Measurements from ENCODE around the gene ATL2.
"Not testable (repeated sequence)": the region's sequence is repeated elsewhere in the genome, so short reads cannot be mapped to it uniquely, and the experiment has no call there.

Gene ATL2

DNA sequence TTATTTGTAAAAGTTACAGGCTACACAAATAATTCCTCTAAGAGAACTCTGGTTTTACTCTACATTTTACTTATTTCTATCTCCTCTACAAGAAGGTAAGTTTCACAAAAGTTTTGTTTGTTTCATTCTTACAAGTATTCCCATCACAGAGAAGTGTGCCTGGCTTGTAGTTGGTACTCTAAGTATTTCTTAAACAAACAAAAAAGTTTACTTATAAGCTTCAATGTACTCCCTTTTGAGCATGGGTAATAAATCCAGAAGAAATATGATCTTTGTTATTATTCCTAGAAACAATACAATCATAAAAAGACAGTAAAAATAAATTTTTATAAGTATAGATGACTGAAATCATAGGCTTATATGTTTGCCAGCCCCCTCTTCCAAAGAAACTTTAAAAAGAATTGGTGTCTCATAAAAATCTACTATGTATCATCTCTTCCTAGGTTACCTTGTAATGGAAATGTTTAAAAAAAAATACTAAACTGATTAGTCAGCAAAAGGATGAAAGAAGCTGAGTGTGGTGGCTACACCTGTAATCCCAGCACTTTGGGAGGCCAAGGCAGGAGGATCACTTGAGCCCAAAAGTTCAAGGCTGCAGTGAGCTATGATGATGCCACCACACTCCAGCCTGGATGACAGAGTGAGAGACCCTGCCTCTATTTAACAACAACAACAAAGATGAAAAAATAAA lies 54.7 kb downstream of the ATL2 start:
- DNase-seq: no peak

DNA sequence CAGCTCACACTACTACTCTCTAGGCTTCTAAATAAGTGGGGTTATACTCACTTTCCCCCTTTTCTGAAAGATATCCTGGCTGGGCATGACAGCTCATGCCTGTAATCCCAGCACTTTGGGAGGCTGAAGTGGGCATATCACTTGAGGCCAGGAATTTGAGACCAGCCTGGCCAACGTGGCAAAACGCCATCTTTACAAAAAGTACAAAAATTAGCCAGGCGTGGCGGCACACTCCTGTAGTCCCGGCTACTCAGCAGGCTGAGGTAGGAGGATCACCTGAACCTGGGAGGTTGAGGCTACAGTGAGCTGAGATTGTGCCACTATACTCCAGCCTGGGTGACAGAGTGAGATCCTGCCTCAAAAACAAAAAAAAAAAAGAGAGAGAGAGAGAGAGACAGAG lies 57.8 kb downstream of the ATL2 start:
- DNase-seq: not testable (repeated sequence)

DNA sequence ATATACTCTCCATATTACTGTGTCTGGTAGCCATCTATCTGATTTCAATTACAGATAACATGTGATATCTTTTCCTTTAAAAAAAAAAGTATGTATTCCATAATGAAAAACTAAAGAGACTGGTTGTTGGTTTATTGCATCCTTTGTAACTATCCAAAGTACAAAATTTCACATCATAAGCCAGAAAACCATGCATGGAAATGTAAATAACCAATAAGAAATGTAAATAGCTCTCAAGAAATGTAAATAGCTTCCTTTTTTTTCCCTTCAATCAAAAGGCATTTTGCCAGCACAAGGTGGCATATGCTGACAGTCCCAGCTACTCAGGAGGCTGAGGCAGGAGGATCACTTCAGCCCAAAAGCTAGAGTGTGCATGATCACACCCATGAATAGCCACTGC lies 59.3 kb downstream of the ATL2 start:
- no peak for DNase-seq

DNA sequence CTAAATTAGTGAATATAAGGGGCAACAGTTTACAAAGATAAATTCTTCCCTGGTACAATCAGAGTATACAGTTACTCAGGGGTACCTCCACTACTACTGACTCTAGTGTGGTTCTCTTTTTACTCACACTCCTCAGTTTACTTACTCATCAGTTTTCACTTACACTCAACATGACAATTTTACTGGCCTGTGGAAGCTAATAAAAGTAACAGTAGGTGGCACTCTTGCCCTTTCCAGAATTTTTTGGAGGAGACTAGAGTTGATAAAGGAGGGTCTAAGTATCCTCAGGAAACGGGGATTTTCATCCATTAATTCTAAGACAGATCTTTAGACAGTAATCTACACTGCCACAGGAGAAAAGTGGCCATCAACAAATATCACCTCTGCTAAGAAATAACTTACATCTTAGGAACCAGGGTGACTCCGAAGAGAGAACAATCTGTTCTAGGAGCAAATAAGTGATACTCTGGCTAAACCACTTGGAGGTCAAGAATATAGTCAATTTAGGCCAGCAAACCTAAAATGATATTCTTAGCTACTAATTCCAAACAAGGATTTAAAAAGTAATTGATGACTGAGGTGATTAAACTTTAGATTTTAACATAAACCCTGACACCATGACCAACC lies 61.3 kb downstream of the ATL2 start:
- no peak for DNase-seq

DNA sequence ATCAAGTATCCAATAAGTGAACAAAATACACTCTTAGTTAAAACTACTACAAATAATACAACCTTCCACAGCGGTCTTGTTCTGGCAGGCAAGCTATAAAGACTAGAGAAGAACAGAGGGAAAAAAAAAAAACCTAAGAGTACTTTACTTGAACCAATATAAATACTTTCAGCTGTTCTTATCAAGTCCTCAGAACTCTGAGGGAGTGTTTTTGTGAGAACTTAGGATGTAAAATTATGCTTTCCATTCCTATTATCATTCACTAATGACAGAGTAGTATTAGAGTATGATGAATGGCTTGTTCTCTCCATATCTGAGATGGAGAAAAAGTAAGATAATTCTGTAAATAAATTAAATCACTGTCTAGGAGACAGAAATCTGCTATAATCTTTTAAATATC lies 68.3 kb downstream of the ATL2 start:
- no peak for DNase-seq

DNA sequence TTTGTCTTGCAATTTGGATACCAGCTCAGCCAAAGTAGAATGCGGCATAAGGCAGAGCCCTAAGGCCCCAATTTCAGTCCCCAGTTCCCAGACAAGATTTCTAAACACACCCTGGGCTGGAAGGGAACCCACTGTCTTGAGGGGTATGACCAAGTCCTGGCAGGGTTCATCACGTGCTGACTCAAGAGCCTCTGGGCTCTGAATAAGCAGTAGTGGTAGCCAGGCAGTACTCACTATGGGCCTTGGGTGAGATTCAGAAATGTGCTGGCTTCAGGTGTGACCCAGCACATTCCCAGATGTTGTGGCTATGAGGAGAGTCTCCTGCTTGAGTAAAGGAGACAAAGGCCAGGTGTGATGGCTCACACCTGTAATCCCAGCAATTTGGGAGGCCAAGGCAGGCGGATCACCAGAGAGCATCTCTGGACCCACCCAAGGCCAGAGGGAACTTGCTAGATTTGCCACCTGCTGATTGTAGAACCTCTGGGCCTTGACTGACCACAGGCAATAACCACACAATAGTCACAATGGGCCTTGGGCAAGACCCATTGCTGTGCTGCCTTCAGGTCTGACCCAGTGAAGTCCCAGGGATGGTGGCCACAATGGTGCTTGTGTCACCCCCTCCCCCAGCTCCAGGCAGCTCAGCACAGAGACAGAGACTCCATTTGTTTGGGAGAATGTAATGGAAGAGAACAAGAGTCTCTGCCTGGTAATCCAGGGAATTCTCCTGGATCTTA lies 74.9 kb downstream of the ATL2 start:
- DNase-seq: no peak

DNA sequence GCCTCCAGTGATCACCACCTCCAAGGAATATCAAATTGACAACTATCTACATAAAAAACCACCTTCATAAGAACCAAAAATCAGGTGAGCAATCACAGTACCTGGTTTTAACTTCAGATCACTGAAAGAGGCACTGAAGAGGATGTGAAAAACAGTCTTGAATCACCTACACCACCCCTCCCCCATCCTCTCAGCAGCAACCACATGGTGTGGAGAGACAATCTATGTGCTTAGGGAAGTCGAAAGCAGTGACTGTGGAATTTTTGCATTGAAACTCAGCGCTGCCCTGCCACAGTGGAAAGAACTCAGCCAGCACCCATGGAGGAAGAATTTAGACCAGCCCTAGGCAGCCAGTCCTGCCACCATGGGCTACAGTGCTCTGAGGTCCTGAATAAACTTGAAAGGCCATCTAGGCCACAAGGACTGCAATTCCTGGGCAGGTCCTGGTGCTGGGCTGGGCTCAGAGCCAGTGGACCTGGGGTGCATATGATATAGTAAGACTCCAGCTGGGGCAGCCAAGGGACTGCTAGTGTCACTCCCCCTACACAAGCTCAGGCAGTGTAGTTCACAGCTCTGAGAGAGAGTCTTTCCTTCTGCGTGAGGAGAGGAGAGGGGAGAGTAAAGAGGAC lies 75.6 kb downstream of the ATL2 start:
- DNase-seq: no peak

DNA sequence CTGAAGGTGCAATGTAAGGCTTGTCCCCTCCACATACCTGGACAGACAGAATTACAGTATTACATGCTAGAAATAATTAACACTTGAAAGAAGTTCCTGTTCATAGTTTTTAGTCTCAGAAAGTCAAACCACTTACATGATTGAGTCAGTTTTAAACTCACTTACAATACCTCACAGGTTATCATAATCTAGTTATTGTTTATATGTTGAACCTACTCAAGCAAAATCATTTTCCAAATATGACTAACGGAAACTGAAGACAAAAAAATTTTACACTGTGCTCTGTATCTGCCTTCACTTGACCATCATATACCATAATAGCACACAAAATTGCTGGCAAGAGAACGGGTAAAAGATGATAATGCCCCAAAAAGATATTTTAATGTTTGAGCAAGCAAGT lies 78.5 kb downstream of the ATL2 start:
- no peak for DNase-seq

DNA sequence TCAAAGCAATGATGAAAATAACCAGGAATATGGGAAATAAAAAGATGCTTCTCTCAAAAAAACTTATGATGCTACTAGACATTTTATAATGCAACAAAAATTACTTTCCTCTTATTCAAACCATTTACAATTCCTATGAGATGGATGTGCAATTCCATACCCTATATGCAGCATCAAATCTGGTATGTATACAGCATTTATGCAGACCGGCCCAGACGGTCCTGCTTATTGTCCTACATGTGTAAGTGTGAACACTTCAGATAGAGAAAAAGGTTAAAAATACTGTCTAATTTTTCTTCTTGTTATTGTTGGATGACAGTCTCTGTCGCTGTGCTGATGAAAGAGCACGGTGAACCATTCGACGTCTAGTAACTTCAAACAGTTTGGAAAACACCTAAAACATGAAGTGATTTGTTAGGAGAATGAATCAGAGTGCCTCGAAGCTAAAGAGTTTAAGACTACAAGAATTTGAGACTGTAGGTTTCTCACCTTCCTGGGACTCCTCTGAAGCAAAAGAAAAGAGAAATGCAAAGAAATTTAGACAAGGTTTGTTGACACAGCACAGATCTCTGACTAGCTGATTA lies 80.8 kb downstream of the ATL2 start:
- DNase-seq: no peak

DNA sequence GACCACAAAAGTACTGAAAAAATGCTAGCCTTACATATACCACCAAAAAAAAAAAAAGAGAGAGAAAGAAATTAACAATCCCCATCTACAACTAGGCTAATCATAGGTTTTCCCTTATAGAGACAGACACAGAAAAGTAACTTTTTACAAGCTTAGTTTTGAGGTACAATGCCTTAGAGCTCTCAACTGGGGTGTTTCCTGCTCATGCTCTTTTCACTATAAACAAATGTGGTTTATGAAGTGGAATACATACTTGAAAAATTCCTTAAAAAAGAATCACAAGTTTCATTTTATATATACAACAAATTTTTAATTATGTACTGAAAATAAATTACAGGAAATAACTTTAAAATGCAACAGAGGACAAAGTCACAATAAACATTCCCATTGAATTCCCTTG lies 82.5 kb downstream of the ATL2 start:
- DNase-seq: no peak

DNA sequence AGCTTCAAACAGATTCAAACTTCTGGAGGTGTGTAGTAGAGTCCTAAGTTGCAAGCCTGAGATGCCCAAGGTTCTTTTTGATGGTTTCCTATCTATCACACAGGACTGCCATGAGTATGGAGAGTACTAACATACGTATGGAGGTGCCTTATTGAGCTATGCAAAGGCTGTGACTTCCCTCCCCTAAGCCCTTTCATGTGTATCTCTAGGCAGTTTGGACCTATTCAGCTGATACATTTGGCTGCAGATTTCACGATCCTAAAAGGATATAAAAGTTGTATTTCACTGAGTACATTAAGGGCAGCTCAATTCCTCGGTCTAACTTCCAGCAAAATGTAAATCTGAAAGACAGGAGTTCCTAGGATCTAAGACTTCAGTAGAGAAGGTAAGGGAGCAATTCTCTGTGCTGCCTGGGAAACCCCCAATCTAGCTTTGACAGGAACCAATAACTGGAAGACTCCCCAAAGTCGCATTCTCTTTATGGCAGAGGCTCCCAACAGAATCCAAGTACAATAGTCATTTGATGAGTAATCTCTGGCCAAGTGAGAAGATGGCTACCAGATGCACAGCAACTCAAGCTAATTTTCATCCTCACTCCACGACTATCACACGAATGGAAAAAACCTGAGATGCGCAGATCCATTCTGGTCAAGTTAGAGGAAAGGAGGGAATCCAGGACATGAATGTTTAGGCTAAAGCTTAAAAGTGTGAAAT lies 83.8 kb downstream of the ATL2 start:
- DNase-seq: no peak

DNA sequence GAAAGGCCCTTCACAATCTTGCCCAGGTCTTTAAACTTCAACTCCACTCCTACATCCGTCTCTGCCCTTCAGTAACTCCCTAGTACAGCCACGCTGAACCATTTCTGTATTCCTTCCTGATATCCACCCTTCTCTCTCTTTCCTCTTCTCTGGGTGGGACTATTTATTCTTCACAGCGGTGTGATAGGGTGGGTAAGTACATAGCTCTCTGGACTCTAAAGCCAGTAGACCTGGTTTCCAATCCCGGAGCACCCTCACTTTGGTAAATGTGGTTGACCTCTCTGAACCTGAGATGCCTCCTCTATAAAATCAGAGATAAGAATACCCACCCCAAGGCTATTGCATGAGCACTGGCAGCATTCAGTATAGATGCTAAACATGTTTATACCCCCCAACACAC lies 86.7 kb downstream of the ATL2 start:
- no peak for DNase-seq

DNA sequence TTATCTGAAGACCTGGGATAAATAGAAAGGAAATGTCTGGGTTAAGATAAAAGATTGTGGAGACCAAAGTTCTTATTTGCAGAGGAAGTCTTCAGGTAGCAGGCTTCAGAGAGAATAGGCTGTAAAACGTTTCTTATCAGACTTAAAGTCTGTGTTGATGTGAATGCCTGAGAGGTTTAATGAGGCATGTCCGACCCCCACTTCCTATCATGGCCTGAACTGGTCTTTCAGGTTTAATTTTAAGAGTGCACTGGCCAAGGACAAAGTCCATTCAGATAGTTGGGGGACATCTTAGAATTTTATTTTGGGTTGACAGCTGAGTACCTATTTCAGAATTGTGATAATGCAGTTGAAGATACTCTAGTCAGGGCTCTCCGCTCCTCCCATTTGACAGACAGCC lies 92.1 kb downstream of the ATL2 start:
- DNase-seq: no peak

DNA sequence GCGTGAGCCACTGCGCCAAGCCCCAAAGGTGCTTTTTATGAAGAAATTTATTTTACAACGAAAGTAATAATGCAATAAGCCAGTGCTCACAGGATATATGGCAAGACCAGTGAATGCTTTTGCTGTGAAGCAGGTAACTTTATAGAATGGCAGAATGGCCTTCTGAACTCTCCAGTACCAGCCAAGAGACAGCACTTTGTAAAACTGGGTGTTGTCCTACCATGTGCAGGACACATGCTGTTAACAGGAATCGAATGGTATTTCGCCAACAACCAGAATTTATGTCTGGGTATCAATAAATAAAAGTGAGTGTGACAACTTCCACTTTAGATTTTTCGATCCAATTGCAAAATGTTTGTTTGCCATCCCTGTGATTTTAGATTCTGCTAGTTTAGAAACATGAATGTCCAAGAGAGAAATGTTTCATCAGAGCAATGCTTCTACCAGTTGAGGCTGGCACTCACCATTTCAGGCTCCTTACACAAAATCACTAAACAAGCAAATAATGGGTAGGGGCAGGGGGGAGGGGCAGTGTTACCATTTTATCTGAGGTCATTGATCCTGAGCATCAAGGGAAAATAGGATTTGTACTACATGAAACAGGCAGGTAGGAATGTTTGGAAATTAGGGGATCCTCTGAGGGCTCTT lies 95.9 kb downstream of the ATL2 start:
- no peak for DNase-seq

DNA sequence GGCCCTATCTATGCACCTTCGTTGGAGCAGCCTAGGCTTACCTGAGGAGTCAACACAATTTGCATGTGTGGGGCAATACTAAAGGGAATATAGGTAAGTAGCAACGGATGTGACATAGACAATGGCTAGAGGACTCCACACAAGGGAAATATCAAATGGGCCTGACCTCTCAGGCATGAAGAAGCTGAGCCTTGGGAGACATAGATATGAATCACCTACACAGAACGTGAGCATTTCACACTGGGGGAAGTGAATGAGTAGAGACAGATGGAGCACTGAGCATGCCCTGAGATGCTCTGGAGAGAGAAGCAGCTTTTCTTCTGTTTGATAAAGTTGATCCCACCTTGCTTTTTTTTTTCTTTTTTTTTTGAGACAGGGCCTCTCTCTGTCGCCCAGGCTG lies 97.9 kb downstream of the ATL2 start:
- DNase-seq: no peak

DNA sequence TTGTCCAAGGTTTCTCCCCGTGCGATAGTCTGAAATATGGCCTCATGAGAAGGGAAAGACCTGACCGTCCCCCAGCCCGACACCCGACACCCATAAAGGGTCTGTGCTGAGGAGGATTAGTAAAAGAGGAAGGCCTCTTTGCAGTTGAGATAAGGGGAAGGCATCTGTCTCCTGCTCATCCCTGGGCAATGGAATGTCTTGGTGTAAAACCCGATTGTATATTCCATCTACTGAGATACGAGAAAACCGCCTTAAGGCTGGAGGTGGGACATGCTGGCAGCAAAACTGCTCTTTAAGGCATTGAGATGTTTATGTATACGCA lies 99.0 kb downstream of the ATL2 start:
- DNase-seq: not testable (repeated sequence)

DNA sequence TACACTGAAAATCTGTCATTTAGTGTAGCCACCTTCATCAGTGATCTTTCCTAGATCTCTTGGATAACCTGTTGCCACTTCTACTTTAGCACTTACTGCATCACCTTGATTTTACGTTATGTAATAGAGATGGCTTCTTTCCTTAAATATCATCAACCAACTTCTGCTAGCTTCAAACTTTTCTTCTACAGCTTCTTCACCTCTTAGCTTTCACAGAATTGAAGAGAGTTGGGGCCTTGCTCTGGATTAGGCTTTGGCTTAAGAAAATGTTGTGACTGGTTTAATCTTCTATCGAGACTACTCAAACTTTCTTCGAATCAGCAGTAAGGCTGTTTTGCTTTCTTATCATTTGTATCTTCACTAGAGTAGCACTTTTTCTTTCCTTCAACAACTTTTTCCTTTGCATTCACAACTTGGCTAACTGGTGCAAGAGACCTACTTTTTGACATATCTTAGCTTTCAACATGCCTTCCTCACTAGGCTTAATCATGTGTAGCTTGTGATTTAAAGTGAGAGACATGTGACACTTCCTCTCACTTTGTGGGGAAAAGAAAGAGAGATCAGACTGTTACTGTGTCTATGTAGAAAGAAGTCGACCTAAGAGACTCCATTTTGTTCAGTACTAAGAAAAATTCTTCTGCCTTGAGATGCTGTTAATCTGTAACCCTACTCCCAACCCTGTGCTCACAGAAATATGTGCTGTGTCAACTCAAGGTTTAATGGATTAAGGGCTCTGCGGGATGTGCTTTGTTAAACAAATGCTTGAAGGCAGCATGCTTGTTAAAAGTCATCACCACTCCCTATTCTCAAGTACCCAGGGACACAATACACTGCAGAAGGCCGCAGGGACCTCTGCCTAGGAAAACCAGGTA lies 99.6 kb downstream of the ATL2 start:
- DNase-seq: no peak

DNA sequence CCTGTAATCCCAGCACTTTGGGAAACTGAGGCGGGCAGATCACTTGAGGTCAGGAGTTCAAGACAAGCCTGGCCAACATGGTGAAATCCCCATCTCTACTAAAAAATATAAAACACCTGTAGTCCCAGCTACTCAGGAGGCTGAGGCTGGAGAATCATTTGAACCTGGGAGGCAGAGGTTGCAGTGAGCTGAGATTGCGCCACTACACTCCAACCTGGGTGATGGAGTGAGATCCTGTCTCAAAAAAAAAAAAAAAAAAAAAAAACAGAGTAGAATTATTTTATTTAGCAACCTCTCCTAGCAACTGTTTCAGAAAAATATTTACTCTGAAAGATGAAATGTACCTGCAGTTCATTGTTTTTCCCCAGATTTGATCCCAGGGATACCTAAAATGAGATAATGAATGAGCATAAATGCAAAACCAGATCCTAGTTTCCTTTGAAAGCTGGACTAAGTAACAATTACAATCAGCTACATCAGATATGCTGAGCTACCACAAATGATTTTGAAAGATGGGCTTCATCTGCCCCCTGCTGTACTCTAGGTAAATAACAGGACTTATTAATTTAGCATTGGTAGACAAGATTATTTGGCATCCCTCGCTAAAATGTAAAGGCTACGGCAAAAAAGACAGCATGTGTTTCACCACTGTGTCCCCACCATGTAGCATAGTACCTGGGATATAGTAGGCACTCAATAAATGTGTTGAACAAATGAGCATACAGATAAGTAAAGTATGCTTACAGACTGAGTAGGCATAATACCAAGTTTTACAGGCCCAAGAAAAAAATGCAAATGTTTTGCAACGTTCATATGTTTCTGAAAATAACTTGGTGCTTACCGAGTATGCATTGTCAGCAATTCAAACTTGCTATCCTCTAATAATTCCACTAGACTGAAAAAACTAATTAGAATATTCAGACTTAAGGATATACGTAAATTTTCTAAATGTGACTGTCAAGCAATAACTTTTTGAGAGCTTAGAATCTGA lies 102.5 kb downstream of the ATL2 start:
- peak; percentile 66 for DNase-seq

DNA sequence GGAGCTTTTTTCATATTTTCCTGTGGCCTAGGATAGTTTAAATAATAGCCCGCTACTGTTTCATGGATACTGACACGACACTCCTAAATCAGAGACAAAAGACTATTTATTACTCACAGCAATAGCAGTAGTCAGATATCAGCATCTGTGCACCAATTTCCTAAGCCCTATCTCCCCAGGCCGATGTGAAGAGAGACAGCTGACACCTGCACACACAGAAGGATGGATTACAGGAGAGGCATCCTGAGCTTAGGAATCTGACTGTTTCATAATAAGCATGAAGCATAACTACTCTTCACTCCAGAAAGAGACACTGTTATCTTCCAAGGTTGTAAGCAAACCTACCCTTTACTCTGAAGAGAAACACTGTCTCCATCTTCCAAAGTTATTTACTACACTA lies 105.4 kb downstream of the ATL2 start:
- no peak for DNase-seq

DNA sequence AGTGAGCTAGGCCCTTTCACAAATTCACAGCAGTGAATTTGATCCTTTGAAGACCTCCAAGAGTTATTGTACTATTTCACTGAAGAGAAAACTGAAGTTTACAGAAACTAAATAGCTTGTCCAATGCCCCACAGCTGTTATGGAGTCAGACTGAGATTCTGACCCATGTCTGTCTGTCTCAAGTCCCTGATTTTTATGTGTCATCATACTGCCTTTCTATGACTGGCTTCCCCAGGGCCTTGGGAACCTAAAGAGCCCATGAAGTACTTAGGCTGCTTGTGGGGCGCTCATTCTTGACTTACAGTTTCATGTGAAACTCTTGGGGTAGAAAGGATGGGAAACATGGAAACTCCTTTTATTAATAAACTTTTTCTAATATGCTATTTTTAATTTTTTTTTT lies 107.7 kb downstream of the ATL2 start:
- DNase-seq: no peak
